Thymus (tissue), 14 donors: ENCODE measurements around the gene DNM1. TPM values are rescaled to one million over a fixed set of nuclear protein-coding genes. Genes with fewer than 3 reads are reported as not detected.

ENCODE experiments used
- DNase-seq, 9 donors: peaks; one replicate each; pipeline ENCODE4 v3.0.0-alpha.2; 2013; ENCODE audit warnings: low spot score in 9 of 9, low read depth in 6 of 9, missing footprints in 1 of 9
- H3K27ac ChIP-seq, 2 donors: one replicate each; pipeline ENCODE4 v1.5.1; 2013; ENCODE audit warnings: control low read depth in 1 of 2, low read depth in 1 of 2, low read length in 1 of 2, mild to moderate bottlenecking in 1 of 2, moderate library complexity in 1 of 2
- H3K27me3 ChIP-seq, 2 donors: one replicate each; pipeline ENCODE4 v1.5.1; 2013; ENCODE audit warnings: low read length in 1 of 2; ENCODE audit not compliant: control insufficient read depth in 2 of 2, insufficient read depth in 1 of 2
- H3K36me3 ChIP-seq, 2 donors: one replicate each; pipeline ENCODE4 v1.5.1; 2013; ENCODE audit warnings: low read length in 1 of 2, mild to moderate bottlenecking in 1 of 2, moderate library complexity in 1 of 2; ENCODE audit not compliant: control insufficient read depth in 2 of 2, insufficient read depth in 2 of 2
- H3K4me1 ChIP-seq, 2 donors: one replicate each; pipeline ENCODE4 v1.5.1; 2013; ENCODE audit warnings: low read length in 2 of 2; ENCODE audit not compliant: control insufficient read depth in 2 of 2, insufficient read depth in 2 of 2
- H3K4me3 ChIP-seq, 2 donors: one replicate each; pipeline ENCODE4 v1.5.1; 2013; ENCODE audit warnings: low read length in 2 of 2, control low read depth in 1 of 2, mild to moderate bottlenecking in 1 of 2
- H3K9me3 ChIP-seq, 2 donors: one replicate each; pipeline ENCODE4 v1.5.1; 2013; ENCODE audit warnings: low read length in 1 of 2, mild to moderate bottlenecking in 1 of 2; ENCODE audit not compliant: control insufficient read depth in 2 of 2, insufficient read depth in 1 of 2
- WGBS: extraction: QIAGEN DNeasy Blood & Tissue Kit; methylation state at CpG from one replicate; pipeline ENCODE4 v1.1.7; 2013; 5-methylcytosine and 5-hydroxymethylcytosine counted together
- long read RNA-seq, 10 donors: transcript quantifications; one replicate each; lab custom pipeline, GENCODE V29; 2026
- polyA plus RNA-seq: library from polyadenylated mRNA; stranded (reverse); fragments of 200-250 nt; gene quantifications from one replicate; pipeline ENCODE4 v1.2.3, GENCODE V29; 2013
- total RNA-seq: library from RNA; stranded (reverse); fragments of 120-200 nt; gene quantifications from one replicate; pipeline ENCODE4 v1.2.4, GENCODE V29; 2013
- donor health status: healthy.

The DNM1 gene
- total RNA-seq (0.94 TPM), polyA plus RNA-seq (4.5 TPM)
- long read RNA-seq, donor 1, result 0 reads
- long read RNA-seq, donor 2, result 0 reads
- long read RNA-seq, donor 3, result 0 reads
- long read RNA-seq, donor 4, result 0 reads
- long read RNA-seq, donor 5, result 0 reads
- long read RNA-seq, donor 6, partial matches to known transcripts, result 8 of 8 reads
- long read RNA-seq, donor 6, other reads (novel, unspliced or antisense), result 0 of 8 reads
- long read RNA-seq, donor 7, result 0 reads
- long read RNA-seq, donor 8, result 0 reads
- long read RNA-seq, donor 9, result 0 reads
- long read RNA-seq, donor 10, result 0 reads

DNA sequence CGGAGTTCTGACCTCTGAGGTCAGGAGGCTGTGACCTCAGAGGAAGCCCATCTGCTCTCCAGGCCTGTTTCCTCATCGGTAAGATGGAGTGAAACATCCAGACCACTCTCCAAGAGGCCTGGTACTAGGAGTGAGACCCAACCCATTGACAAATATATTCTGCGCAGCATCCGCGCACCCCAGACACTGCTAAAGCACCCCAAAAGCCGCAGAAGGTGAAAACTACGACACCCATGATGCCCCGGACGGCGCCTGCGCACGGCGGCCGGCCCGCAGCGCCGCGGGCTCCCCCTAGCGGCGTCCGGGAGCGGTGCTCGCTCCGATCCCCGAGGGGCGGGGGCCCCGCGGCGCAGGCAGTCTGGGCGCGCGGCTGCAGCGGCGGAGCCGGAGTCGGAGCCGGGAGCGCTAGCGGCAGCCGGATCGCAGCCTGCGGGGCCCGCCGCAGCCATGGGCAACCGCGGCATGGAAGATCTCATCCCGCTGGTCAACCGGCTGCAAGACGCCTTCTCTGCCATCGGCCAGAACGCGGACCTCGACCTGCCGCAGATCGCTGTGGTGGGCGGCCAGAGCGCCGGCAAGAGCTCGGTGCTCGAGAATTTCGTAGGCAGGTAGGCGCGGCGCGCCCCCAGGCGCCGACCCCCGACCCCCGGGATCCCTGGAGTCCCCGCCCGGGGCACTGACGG, at the start of gene DNM1:
Gene DNM1, plus strand, starts transcription at position 356 of the 683 bp plus-strand sequence. Its CDS starts 92 bp downstream, at position 448.
- Histone ChIP-seq H3K36me3 (no peaks in the 10 kb centered on the region), H3K9me3 (peaks cover 0 to 7% of the 10 kb centered on the region in 2 donors), H3K27me3 (peaks cover 24 to 41% of the 10 kb centered on the region in 2 donors), H3K4me1 (peaks cover 5 to 13% of the 10 kb centered on the region in 2 donors), H3K27ac (no peak within 1 kb of the TSS), H3K4me3 (peak within 1 kb of the TSS; percentile 43 to 61)
- 1% methylated on average over 72 of the region's 72 CpGs for WGBS
- DNase-seq, result peak in 8 of 9 donors; percentile 34 to 82 (median 64)

DNA sequence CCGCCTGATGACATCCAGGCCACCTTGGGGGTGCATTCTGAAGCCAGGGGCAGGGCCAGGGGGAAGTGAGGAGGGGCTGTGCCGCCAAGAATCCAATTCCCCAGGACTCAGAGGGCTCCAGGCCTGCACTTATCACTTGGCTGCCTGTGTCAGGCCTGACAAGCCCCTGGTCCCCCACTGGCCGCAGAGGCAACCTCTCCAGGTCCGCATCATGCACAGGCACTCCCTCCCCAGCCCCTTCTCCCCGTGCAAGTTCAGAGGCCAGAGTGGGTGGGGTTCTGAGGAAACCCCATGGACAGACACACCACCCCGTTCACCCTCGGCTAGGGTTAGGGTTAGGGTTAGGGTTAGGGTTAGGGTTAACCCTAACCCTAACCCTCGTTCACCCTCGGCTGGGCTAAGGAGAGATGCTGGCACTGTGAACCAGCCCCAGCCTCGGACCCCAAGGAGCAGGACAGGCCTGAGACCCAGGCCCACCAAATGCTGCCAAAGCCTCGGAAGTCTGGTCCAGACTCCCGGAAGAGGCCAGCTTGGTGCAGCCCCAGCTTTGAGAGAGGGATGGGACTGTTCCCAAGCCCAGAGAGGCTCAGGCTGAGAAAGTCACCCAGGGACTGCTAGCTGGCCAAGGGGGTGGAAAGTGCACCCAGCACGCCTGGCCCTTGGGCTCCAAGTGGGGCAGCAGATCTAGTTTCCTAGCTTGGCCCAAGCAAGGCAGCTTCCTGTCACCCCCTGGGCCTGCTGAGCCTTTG, 49.1 kb upstream of the DNM1 start:
- Histone ChIP-seq H3K27me3 (no peaks in the 10 kb centered on the region), H3K36me3 (no peaks in the 10 kb centered on the region), H3K4me3 (no peak overlapping the region), H3K9me3 (no peaks in the 10 kb centered on the region), H3K27ac (no peak overlapping the region), H3K4me1 (peaks cover 0 to under 1% of the 10 kb centered on the region in 2 donors)
- DNase-seq, result no peak
- WGBS, result 97% methylated on average over 13 of the region's 13 CpGs

DNA sequence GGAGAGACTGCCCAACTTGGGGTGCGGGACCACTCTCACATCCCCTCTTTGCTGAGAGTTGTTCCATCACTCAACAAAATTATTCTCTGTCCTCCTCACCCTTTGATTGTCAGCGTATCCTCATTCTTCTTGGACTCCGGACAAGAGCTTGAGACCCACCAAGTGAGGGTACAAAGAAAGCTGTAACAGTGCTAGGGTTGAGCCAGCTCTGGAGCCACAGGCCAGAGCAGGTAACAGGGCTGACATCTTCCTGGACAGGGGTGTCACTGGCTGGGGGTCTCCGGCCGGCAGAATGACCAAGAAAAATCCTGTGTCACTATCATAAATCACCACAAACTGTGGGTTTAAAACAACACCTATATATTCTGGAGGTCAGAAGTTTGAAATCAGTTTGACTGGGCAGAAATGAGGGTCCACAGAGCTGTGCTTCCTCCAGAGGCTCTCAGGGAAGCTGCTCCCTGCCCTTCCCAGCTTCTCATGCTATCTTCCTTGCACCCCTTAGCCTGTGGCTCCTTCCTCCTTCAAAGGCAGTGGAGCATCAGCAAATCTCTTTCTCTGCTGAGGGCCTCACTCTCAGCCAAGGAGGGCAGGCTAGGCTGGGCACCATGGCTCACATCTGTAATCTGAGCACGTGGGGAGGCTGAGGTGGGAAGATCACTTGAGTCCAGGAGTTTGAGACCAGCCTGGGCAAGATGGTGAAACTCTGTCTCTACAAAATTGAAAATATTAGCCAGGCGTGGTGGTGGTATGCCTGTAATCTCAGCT, 47.3 kb upstream of the DNM1 start:
- H3K4me1 ChIP-seq, result peaks cover 0 to 13% of the 10 kb centered on the region in 2 donors
- DNase-seq, result no peak
- H3K27me3 ChIP-seq, result no peaks in the 10 kb centered on the region
- no peaks in the 10 kb centered on the region for H3K9me3 ChIP-seq
- no peaks in the 10 kb centered on the region for H3K36me3 ChIP-seq
- no peak overlapping the region for H3K4me3 ChIP-seq
- no peak overlapping the region for H3K27ac ChIP-seq
- WGBS, result 94% methylated on average over 7 of the region's 7 CpGs

DNA sequence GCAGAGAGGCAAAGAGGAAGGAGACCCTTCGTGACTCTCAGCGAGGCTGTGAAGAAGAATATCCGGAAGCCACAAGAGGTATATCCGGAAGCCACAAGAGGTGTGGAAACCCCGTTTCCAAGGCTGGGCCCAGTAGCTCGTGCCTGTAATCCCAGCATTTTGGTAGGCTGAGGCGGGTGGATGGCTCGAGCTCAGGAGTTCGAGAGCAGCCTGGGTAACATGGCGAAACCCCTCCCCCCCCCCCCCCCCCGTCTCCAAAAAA, 43.7 kb upstream of the DNM1 start:
- H3K36me3 ChIP-seq, result peaks cover 23 to 26% of the 10 kb centered on the region in 2 donors
- no peaks in the 10 kb centered on the region for H3K27me3 ChIP-seq
- DNase-seq, result peak in 8 of 9 donors; percentile 9 to 72 (median 36)
- H3K9me3 ChIP-seq, result no peaks in the 10 kb centered on the region
- peak overlapping the region; percentile 82 to 91 for H3K27ac ChIP-seq
- peak overlapping the region; percentile 56 to 65 for H3K4me3 ChIP-seq
- H3K4me1 ChIP-seq, result peaks cover 3 to 17% of the 10 kb centered on the region in 2 donors
- 16% methylated on average over 11 of the region's 11 CpGs for WGBS

DNA sequence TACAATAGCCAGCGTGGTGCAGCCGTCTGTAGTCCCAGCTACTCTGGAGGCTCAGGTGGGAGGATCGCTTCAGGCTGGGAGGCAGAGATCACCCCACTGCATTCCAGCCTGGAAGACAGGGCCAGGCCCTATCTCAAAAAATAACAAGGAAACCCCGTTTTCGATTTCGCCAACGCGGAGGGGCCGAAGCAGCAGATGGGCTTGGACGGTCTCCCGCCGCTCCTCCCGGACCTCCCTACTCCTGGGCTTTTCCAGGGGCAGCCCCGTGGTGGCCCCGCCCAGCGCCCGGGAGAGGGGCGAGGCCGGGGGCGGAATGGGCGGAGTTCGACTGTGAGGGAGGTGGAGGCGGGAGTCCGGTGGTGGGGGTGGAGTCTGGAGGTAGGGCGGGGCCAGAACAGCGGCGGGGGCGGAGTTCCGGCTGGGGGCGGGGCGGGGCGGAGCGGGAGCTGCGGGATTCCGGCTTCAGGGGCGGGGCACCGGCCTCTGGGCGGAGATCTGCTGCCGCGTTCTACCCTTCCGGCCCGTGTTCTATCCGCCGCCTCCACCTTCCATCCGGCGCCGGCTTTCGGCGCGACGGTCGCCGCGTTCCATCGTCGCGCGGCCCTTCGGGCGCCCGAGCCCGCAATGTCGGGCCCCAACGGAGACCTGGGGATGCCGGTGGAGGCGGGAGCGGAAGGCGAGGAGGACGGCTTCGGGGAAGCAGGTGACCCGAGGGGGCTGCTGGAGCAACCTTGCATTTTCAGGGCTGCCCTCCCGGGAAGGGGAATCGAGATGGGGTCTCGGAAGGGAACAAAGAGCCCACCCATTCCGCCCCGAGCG, 43.2 kb upstream of the DNM1 start, which contains the start of gene BBLN:
Gene BBLN, plus strand, starts transcription at position 482 of the 819 bp plus-strand sequence. Its CDS starts 143 bp downstream, at position 625.
- peak within 1 kb of the TSS; percentile 85 to 91 for H3K27ac ChIP-seq
- WGBS, result under 1% methylated on average over 77 of the region's 77 CpGs
- H3K36me3 ChIP-seq, result peaks cover 28 to 29% of the 10 kb centered on the region in 2 donors
- H3K27me3 ChIP-seq, result no peaks in the 10 kb centered on the region
- no peaks in the 10 kb centered on the region for H3K9me3 ChIP-seq
- peak within 1 kb of the TSS; percentile 70 to 80 for H3K4me3 ChIP-seq
- DNase-seq, result peak; percentile 65 to 91 (median 79)
- peaks cover 3 to 17% of the 10 kb centered on the region in 2 donors for H3K4me1 ChIP-seq

DNA sequence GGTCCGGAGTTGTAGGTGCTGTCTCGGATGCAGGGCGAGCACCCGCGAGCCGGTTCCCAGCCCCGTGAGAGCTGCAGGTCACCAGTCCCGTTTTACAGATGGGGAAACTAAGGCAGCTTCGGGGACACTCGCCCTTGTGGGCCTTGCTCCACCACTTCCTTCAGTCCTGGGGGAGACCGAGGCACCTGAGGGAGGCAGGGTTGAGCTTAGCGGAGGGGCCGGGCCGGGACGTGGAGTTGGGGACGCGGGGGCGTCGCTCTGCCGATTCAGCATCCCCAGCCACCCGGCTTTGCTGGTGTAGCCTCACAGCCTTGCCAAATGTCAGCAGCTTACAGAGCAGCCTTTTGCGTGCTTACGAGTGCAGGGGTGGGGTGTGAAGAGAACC, 42.6 kb upstream of the DNM1 start:
- peak overlapping the region; percentile 70 to 80 for H3K4me3 ChIP-seq
- H3K27ac ChIP-seq, result peak overlapping the region; percentile 40 to 85
- no peaks in the 10 kb centered on the region for H3K9me3 ChIP-seq
- WGBS, result under 1% methylated on average over 23 of the region's 23 CpGs
- H3K4me1 ChIP-seq, result peaks cover 3 to 17% of the 10 kb centered on the region in 2 donors
- H3K27me3 ChIP-seq, result no peaks in the 10 kb centered on the region
- peaks cover 29% of the 10 kb centered on the region in 2 donors for H3K36me3 ChIP-seq
- DNase-seq, result peak in 8 of 9 donors; percentile 9 to 66 (median 35)

DNA sequence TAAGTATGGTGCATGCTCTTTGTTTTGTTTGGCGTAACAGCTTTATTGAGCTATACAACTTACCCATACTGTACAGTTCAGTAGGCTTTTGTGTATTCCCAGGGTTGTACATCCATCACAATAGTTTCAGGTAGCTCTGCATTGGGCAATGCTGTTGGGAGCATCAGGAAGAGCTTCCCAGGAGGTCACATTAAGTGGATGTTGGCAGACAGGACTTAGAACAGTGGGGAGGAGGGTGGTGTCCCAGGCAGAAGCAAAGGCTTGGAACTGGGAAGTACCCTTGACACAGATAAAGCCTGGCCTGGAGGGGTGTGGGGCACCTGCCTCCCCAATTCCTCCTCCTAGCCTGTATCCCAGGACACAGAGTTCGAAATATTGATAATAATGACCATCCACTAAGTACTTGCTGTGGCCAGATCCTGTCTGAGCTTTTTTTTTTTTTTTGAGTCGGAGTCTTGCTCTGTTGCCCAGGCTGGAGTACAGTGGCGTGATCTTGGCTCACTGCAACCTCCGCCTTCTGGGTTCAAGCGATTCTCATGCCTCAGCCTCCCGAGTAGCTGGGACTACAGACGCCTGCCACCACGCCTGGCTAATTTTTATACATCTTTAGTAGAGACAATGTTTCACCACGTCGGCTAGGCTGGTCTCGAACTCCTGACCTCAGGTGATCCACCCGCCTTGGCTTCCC, 41.8 kb upstream of the DNM1 start:
- Histone ChIP-seq H3K4me3 (peak overlapping the region in 1 of 2 donors; percentile 70), H3K36me3 (peaks cover 35% of the 10 kb centered on the region in 2 donors), H3K27ac (no peak overlapping the region), H3K27me3 (no peaks in the 10 kb centered on the region), H3K4me1 (peaks cover 3 to 17% of the 10 kb centered on the region in 2 donors), H3K9me3 (no peaks in the 10 kb centered on the region)
- no peak for DNase-seq
- WGBS, result 96% methylated on average over 13 of the region's 13 CpGs
